ENCODE data around the gene CHRNB4. TPM values are rescaled to one million over a fixed set of nuclear protein-coding genes. Genes with fewer than 3 reads are reported as not detected.
A peak's percentile ranks its signal among the peaks of the same experiment; 100 is the strongest.

The CHRNB4 gene
- total RNA-seq, 1 donor from 2014 or later = not detected

GRCh38 chr15:78672285-78673014 is 31.4 kb upstream of the CHRNB4 start:
- DNase-seq (ENCODE audit: low read depth) (peak; percentile 51), FAIRE-seq (peak; percentile 66)
- Histone ChIP-seq H3K27me3 (ENCODE audit: control insufficient read depth, insufficient read depth, low read length) (no peaks in the 10 kb centered on the region), H3K36me3 (ENCODE audit: control insufficient read depth, insufficient read depth, low read length) (no peaks in the 10 kb centered on the region), H3K4me3 (ENCODE audit: low read depth, low read length) (no peak overlapping the region)
- no peak for TF ChIP-seq CTCF (IDR thresholded peaks at IDR 0.05; ENCODE audit: insufficient read depth, low read length, severe bottlenecking)

- FAIRE-seq (no peak), DNase-seq (ENCODE audit: low read depth) (no peak)
- no peak for TF ChIP-seq CTCF (IDR thresholded peaks at IDR 0.05; ENCODE audit: insufficient read depth, low read length, severe bottlenecking)
- Histone ChIP-seq H3K36me3 (ENCODE audit: control insufficient read depth, insufficient read depth, low read length) (no peaks in the 10 kb centered on the region), H3K4me3 (ENCODE audit: low read depth, low read length) (no peak overlapping the region), H3K27me3 (ENCODE audit: control insufficient read depth, insufficient read depth, low read length) (no peaks in the 10 kb centered on the region)
These were observed 30.7 kb upstream of the CHRNB4 start for GRCh38 chr15:78671626-78672211.

GRCh38 chr15:78668987-78669386 is 28.0 kb upstream of the CHRNB4 start:
- Histone ChIP-seq H3K36me3 (ENCODE audit: control insufficient read depth, insufficient read depth, low read length) (no peaks in the 10 kb centered on the region), H3K27me3 (ENCODE audit: control insufficient read depth, insufficient read depth, low read length) (no peaks in the 10 kb centered on the region), H3K4me3 (ENCODE audit: low read depth, low read length) (no peak overlapping the region)
- FAIRE-seq (no peak), DNase-seq (ENCODE audit: low read depth) (no peak)
- no peak for TF ChIP-seq CTCF (IDR thresholded peaks at IDR 0.05; ENCODE audit: insufficient read depth, low read length, severe bottlenecking)

GRCh38 chr15:78667578-78668236 is 26.7 kb upstream of the CHRNB4 start:
- no peak for FAIRE-seq
- TF ChIP-seq CTCF (IDR thresholded peaks at IDR 0.05; ENCODE audit: insufficient read depth, low read length, severe bottlenecking) = no peak
- no peaks in the 10 kb centered on the region for H3K27me3 ChIP-seq (ENCODE audit: control insufficient read depth, insufficient read depth, low read length)
- no peak overlapping the region for H3K4me3 ChIP-seq (ENCODE audit: low read depth, low read length)
- H3K36me3 ChIP-seq (ENCODE audit: control insufficient read depth, insufficient read depth, low read length) = no peaks in the 10 kb centered on the region
- no peak for DNase-seq (ENCODE audit: low read depth)

GRCh38 chr15:78666010-78666409 is 25.0 kb upstream of the CHRNB4 start:
- DNase-seq (ENCODE audit: low read depth) = no peak
- Histone ChIP-seq H3K36me3 (ENCODE audit: control insufficient read depth, insufficient read depth, low read length) (no peaks in the 10 kb centered on the region), H3K27me3 (ENCODE audit: control insufficient read depth, insufficient read depth, low read length) (no peaks in the 10 kb centered on the region), H3K4me3 (ENCODE audit: low read depth, low read length) (no peak overlapping the region)
- FAIRE-seq = no peak
- no peak for TF ChIP-seq CTCF (IDR thresholded peaks at IDR 0.05; ENCODE audit: insufficient read depth, low read length, severe bottlenecking)
